Natural killer cell (primary cell): ENCODE data around the gene GUCY2C. TPM values are rescaled to one million over a fixed set of nuclear protein-coding genes. Genes with fewer than 3 reads are reported as not detected.

Experiments
- ATAC-seq, 3 donors: fragments of 150-1000 bp in 2 of 3; fragments of 200-7000 bp in 1 of 3; cut with Tn5 transposase; 1 replicate in 1 of 3; 2 replicates in 2 of 3; pipeline ENCODE4 v1.10.0; 2021; ENCODE audit warnings: mild to moderate bottlenecking in 2 of 3, moderate library complexity in 2 of 3
- DNase-seq, 2 donors: peaks; one replicate each; pipeline versions ENCODE4 v3.0.0 to v3.0.0-alpha.2; 2013 to 2021; ENCODE audit warnings: mixed read lengths in 1 of 2
- H3K27ac ChIP-seq: one replicate; pipeline ENCODE4 v1.5.1; 2013; ENCODE audit warnings: mild to moderate bottlenecking, low read length
- H3K27me3 ChIP-seq: one replicate; pipeline ENCODE4 v1.6.1; 2013; ENCODE audit warnings: low read length; ENCODE audit not compliant: control insufficient read depth, insufficient read depth
- H3K36me3 ChIP-seq: one replicate; pipeline ENCODE4 v1.6.1; 2013; ENCODE audit warnings: low read length; ENCODE audit not compliant: control insufficient read depth, insufficient read depth
- H3K4me1 ChIP-seq: one replicate; pipeline ENCODE4 v1.6.1; 2013; ENCODE audit warnings: low read length; ENCODE audit not compliant: control insufficient read depth, insufficient read depth
- H3K4me3 ChIP-seq: one replicate; pipeline ENCODE4 v1.5.1; 2013; ENCODE audit warnings: low read length
- H3K9me3 ChIP-seq: one replicate; pipeline ENCODE4 v1.6.1; 2013; ENCODE audit warnings: low read length; ENCODE audit not compliant: control insufficient read depth, insufficient read depth
- H3K27ac Mint-ChIP-seq, 2 donors: one replicate each; pipeline ENCODE4 v1.8.0; 2022; ENCODE audit warnings: mild to moderate bottlenecking in 2 of 2, mixed read lengths in 2 of 2, moderate library complexity in 1 of 2
- H3K27me3 Mint-ChIP-seq, 2 donors: one replicate each; pipeline ENCODE4 v1.8.0; 2022; ENCODE audit warnings: low read depth in 2 of 2, mixed read lengths in 2 of 2
- H3K36me3 Mint-ChIP-seq: one replicate; pipeline ENCODE4 v1.8.0; 2022; ENCODE audit warnings: mixed read lengths
- H3K4me1 Mint-ChIP-seq, 2 donors: one replicate each; pipeline ENCODE4 v1.8.0; 2022; ENCODE audit warnings: mixed read lengths in 2 of 2
- H3K4me3 Mint-ChIP-seq: one replicate; pipeline ENCODE4 v1.8.0; 2022; ENCODE audit warnings: mild to moderate bottlenecking, moderate library complexity, mixed read lengths
- H3K9me3 Mint-ChIP-seq, 2 donors: one replicate each; pipeline ENCODE4 v1.8.0; 2022; ENCODE audit warnings: mixed read lengths in 2 of 2
- CTCF ChIP-seq: fragments of 200-600 bp; IDR thresholded peaks from one replicate; pipeline ENCODE4 v1.8.0; 2022; ENCODE audit warnings: antibody characterized with exemption
- WGBS: methylation state at CpG from one replicate; pipeline ENCODE4 v1.1.7; 2013; ENCODE audit warnings: missing lambda C conversion rate; ENCODE audit not compliant: insufficient coverage; 5-methylcytosine and 5-hydroxymethylcytosine counted together
- intact Hi-C: fragments of 100-400 bp; cut with micrococcal nuclease; formaldehyde crosslinking; loops from one replicate; pipeline ENCODE4 v1.14.2; 2022
- total RNA-seq, 4 donors: library from RNA; stranded (reverse); fragments of 120-200 nt in 1 of 4; gene quantifications; one replicate each; pipeline versions ENCODE4 v1.2.3 to v1.2.4, GENCODE V29; 2013 to 2022

Gene GUCY2C
- total RNA-seq, 3 donors from 2014 or later (not counting 1 experiment from before 2014, with no cell fraction given) = not detected

- Mint-ChIP-seq H3K27me3 (peaks cover 7 to 20% of the 10 kb centered on the region in 2 donors), H3K4me1 (no peaks in the 10 kb centered on the region), H3K4me3 (no peak overlapping the region), H3K36me3 (no peaks in the 10 kb centered on the region), H3K9me3 (no peaks in the 10 kb centered on the region), H3K27ac (no peak overlapping the region)
- intact Hi-C loops = loop anchor here (1.0 to 2.0 kb wide), 2 partner anchors 86 to 367 kb away; no protein-coding TSS in a partner anchor
- TF ChIP-seq CTCF = peak; percentile 86
- Histone ChIP-seq H3K4me1 (no peaks in the 10 kb centered on the region), H3K4me3 (no peak overlapping the region), H3K27ac (no peak overlapping the region), H3K27me3 (no peaks in the 10 kb centered on the region), H3K36me3 (no peaks in the 10 kb centered on the region), H3K9me3 (no peaks in the 10 kb centered on the region)
- peak; percentile 89 to 100 (median 92) for ATAC-seq
- 23% methylated on average over 7 of the region's 8 CpGs for WGBS
- DNase-seq = peak; percentile 28 to 82
These were observed 66.3 kb downstream of the GUCY2C start for GRCh38 chr12:14629832-14630710.

GRCh38 chr12:14628771-14629170, 67.6 kb downstream of the GUCY2C start:
- no peak for ATAC-seq
- H3K4me1 ChIP-seq = no peaks in the 10 kb centered on the region
- no peaks in the 10 kb centered on the region for H3K27me3 ChIP-seq
- WGBS = 90% methylated on average over 5 of the region's 5 CpGs
- H3K27ac Mint-ChIP-seq = no peak overlapping the region
- no peak for TF ChIP-seq CTCF
- H3K9me3 ChIP-seq = no peaks in the 10 kb centered on the region
- no peaks in the 10 kb centered on the region for H3K4me1 Mint-ChIP-seq
- no peaks in the 10 kb centered on the region for H3K36me3 ChIP-seq
- H3K4me3 Mint-ChIP-seq = no peak overlapping the region
- intact Hi-C loops = no loop called here
- H3K27me3 Mint-ChIP-seq = peaks cover 7 to 10% of the 10 kb centered on the region in 2 donors
- no peak overlapping the region for H3K4me3 ChIP-seq
- no peaks in the 10 kb centered on the region for H3K36me3 Mint-ChIP-seq
- H3K9me3 Mint-ChIP-seq = no peaks in the 10 kb centered on the region
- H3K27ac ChIP-seq = no peak overlapping the region
- DNase-seq = no peak

GRCh38 chr12:14621826-14622225, 74.6 kb downstream of the GUCY2C start:
- H3K36me3 ChIP-seq = no peaks in the 10 kb centered on the region
- no peaks in the 10 kb centered on the region for H3K27me3 ChIP-seq
- Mint-ChIP-seq H3K4me3 (no peak overlapping the region), H3K9me3 (no peaks in the 10 kb centered on the region), H3K27me3 (peaks cover 11 to 26% of the 10 kb centered on the region in 2 donors), H3K27ac (no peak overlapping the region), H3K36me3 (no peaks in the 10 kb centered on the region), H3K4me1 (no peaks in the 10 kb centered on the region)
- TF ChIP-seq CTCF = no peak
- peak in 2 of 3 donors; percentile 21 to 60 for ATAC-seq
- no peak overlapping the region for H3K27ac ChIP-seq
- no peak overlapping the region for H3K4me3 ChIP-seq
- no peak for DNase-seq
- H3K4me1 ChIP-seq = no peaks in the 10 kb centered on the region
- H3K9me3 ChIP-seq = no peaks in the 10 kb centered on the region
- intact Hi-C loops = no loop called here
- WGBS = 17% methylated on average over 1 of the region's 3 CpGs
